HepG2 (cell line): ENCODE measurements around the gene TTC22. TPM values are rescaled to one million over a fixed set of nuclear protein-coding genes. Genes with fewer than 3 reads are reported as not detected.

Experiments used
- PHF5A ChIP-seq: IDR thresholded peaks from one replicate; pipeline ENCODE4 v1.6.1; 2018; ENCODE audit warnings: low read depth, missing genetic modification reagents; ENCODE audit not compliant: unreplicated experiment
- RBAK ChIP-seq: sonication (generic); formaldehyde crosslinking; IDR thresholded peaks from 2 replicates; pipeline ENCODE4 v1.5.1; 2020; ENCODE audit warnings: mild to moderate bottlenecking, missing genetic modification reagents
- SP140L ChIP-seq: sonication (generic); formaldehyde crosslinking; IDR thresholded peaks from 2 replicates; pipeline ENCODE4 v1.4.0; 2020; ENCODE audit warnings: missing genetic modification reagents, borderline replicate concordance
- SRSF4 ChIP-seq: fragments of 200-400 bp; formaldehyde crosslinking; IDR thresholded peaks from one replicate; pipeline ENCODE4 v1.6.1; 2018; ENCODE audit warnings: mild to moderate bottlenecking, low read depth, low read length, moderate library complexity; ENCODE audit not compliant: poor library complexity, severe bottlenecking
- TAF15 ChIP-seq: fragments of 200-400 bp; formaldehyde crosslinking; IDR thresholded peaks from one replicate; pipeline ENCODE4 v1.6.1; 2018; ENCODE audit warnings: mild to moderate bottlenecking, low read depth, low read length; ENCODE audit not compliant: poor library complexity, severe bottlenecking
- TEAD2 ChIP-seq: sonication (generic); formaldehyde crosslinking; IDR thresholded peaks from 2 replicates; pipeline ENCODE4 v1.9.0; 2021; ENCODE audit warnings: missing genetic modification reagents
- polyA plus RNA-seq, 8 experiments: library from polyadenylated mRNA; depleted of rRNA in 3 of 8; stranded (reverse) in 7 of 8; unstranded in 1 of 8; fragments of >200 nt; fragmentation: Illumina TruSeq in 4 of 8; extraction: Trizol in 4 of 8; gene quantifications; 2 replicates each; pipeline versions ENCODE4 v1.2.1 to v1.2.3, GENCODE V29; 2011 to 2016; ENCODE audit warnings: low read depth in 4 of 8, missing spikeins in 1 of 8, mixed read lengths in 1 of 8; ENCODE audit not compliant: insufficient read depth in 1 of 8
- total RNA-seq, 5 experiments: library from RNA; depleted of rRNA; stranded (reverse); fragments of >200 nt; fragmentation: Illumina TruSeq; extraction: Trizol; gene quantifications; 2 replicates each; pipeline ENCODE4 v1.2.3, GENCODE V29; 2016; ENCODE audit warnings: low read depth in 1 of 5
- TF ChIP-seq, protein P1 (sequence below), 2 experiments: sonication (generic) in 1 of 2; formaldehyde crosslinking in 1 of 2; IDR thresholded peaks; 2 replicates each; pipeline versions ENCODE4 v1.6.1 to v1.9.0; 2014 to 2022; ENCODE audit warnings: antibody characterized with exemption in 1 of 2, borderline replicate concordance in 1 of 2, inconsistent platforms in 1 of 2, low read depth in 1 of 2, missing genetic modification reagents in 1 of 2
- TF ChIP-seq, protein P2 (sequence below): sonication (generic); formaldehyde crosslinking; IDR thresholded peaks from 2 replicates; pipeline ENCODE4 v1.5.1; 2020; ENCODE audit warnings: mild to moderate bottlenecking, missing genetic modification reagents, borderline replicate concordance
- TF ChIP-seq, protein P3 (sequence below): sonication (generic); formaldehyde crosslinking; IDR thresholded peaks from 2 replicates; pipeline ENCODE4 v1.5.0; 2020; ENCODE audit warnings: mild to moderate bottlenecking, missing genetic modification reagents, borderline replicate concordance
- TF ChIP-seq, protein P4 (sequence below): sonication (generic); formaldehyde crosslinking; IDR thresholded peaks from 2 replicates; pipeline ENCODE4 v1.8.1; 2023; ENCODE audit warnings: mild to moderate bottlenecking, missing genetic modification reagents

The TTC22 gene
- total and polyA plus RNA-seq, 2 of the 13 experiments (the other 11 are each of a cell fraction or from before 2014, with no cell fraction given) = not detected

DNA sequence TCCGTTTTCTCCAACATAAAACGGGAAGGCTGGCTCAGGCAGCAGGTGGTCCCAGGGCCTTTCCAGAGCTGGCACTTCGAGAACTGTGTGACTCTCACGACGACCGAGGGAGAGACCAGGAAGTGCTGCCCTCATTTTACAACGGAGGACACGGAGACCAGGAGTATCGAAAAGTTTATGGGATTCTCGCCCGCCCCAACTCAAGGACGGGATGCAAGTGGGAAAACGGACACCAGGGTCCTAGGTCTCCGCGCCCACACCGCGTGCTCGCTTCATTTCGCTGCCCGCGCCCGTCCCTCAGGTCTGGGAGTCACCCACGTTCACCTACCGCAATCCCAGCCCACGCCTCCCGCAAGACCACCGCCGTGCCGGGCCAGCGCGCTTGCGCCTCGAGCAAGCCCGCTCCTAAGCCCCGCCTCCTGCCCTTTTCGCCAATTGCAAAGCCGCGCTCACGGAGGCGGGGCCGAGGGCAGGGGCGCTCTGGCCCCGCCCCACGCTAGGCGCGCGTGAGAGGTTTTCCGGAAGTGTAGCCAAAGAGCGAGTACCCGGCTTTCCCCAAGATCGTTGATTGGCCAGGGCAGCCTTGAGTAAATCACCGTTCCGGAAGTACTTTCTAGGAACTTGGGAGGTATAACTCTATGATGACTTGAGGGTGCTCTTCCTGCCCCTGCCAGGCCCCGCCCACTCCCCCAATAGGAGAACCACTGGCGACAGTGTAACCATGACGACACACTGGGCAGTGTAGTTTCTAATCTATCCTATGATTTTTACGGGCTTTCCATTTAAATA is 36.8 kb downstream of the TTC22 start, which contains the start of gene PARS2 (continued):
- TF ChIP-seq, protein P1, sequence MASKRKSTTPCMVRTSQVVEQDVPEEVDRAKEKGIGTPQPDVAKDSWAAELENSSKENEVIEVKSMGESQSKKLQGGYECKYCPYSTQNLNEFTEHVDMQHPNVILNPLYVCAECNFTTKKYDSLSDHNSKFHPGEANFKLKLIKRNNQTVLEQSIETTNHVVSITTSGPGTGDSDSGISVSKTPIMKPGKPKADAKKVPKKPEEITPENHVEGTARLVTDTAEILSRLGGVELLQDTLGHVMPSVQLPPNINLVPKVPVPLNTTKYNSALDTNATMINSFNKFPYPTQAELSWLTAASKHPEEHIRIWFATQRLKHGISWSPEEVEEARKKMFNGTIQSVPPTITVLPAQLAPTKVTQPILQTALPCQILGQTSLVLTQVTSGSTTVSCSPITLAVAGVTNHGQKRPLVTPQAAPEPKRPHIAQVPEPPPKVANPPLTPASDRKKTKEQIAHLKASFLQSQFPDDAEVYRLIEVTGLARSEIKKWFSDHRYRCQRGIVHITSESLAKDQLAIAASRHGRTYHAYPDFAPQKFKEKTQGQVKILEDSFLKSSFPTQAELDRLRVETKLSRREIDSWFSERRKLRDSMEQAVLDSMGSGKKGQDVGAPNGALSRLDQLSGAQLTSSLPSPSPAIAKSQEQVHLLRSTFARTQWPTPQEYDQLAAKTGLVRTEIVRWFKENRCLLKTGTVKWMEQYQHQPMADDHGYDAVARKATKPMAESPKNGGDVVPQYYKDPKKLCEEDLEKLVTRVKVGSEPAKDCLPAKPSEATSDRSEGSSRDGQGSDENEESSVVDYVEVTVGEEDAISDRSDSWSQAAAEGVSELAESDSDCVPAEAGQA (IDR thresholded peaks at IDR 0.05; ENCODE audit: low read depth) = peak; percentile 35; the same call in 1 of the 2 replicates
- TF ChIP-seq, protein P1 (CRISPR knock-in tag; IDR thresholded peaks at IDR 0.05; ENCODE audit: borderline replicate concordance) = no peak
- TF ChIP-seq SP140L (no peak), SRSF4 (no peak), PHF5A (peak; percentile 15), TEAD2 (CRISPR knock-in tag) (no peak), RBAK (CRISPR knock-in tag) (no peak), TAF15 (no peak)
- TF ChIP-seq, protein P2, sequence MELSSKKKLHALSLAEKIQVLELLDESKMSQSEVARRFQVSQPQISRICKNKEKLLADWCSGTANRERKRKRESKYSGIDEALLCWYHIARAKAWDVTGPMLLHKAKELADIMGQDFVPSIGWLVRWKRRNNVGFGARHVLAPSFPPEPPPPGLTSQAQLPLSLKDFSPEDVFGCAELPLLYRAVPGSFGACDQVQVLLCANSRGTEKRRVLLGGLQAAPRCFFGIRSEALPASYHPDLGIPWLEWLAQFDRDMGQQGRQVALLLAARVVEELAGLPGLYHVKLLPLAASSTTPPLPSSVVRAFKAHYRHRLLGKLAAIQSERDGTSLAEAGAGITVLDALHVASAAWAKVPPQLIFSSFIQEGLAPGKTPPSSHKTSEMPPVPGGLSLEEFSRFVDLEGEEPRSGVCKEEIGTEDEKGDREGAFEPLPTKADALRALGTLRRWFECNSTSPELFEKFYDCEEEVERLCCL (CRISPR knock-in tag) = no peak
- TF ChIP-seq, protein P3, sequence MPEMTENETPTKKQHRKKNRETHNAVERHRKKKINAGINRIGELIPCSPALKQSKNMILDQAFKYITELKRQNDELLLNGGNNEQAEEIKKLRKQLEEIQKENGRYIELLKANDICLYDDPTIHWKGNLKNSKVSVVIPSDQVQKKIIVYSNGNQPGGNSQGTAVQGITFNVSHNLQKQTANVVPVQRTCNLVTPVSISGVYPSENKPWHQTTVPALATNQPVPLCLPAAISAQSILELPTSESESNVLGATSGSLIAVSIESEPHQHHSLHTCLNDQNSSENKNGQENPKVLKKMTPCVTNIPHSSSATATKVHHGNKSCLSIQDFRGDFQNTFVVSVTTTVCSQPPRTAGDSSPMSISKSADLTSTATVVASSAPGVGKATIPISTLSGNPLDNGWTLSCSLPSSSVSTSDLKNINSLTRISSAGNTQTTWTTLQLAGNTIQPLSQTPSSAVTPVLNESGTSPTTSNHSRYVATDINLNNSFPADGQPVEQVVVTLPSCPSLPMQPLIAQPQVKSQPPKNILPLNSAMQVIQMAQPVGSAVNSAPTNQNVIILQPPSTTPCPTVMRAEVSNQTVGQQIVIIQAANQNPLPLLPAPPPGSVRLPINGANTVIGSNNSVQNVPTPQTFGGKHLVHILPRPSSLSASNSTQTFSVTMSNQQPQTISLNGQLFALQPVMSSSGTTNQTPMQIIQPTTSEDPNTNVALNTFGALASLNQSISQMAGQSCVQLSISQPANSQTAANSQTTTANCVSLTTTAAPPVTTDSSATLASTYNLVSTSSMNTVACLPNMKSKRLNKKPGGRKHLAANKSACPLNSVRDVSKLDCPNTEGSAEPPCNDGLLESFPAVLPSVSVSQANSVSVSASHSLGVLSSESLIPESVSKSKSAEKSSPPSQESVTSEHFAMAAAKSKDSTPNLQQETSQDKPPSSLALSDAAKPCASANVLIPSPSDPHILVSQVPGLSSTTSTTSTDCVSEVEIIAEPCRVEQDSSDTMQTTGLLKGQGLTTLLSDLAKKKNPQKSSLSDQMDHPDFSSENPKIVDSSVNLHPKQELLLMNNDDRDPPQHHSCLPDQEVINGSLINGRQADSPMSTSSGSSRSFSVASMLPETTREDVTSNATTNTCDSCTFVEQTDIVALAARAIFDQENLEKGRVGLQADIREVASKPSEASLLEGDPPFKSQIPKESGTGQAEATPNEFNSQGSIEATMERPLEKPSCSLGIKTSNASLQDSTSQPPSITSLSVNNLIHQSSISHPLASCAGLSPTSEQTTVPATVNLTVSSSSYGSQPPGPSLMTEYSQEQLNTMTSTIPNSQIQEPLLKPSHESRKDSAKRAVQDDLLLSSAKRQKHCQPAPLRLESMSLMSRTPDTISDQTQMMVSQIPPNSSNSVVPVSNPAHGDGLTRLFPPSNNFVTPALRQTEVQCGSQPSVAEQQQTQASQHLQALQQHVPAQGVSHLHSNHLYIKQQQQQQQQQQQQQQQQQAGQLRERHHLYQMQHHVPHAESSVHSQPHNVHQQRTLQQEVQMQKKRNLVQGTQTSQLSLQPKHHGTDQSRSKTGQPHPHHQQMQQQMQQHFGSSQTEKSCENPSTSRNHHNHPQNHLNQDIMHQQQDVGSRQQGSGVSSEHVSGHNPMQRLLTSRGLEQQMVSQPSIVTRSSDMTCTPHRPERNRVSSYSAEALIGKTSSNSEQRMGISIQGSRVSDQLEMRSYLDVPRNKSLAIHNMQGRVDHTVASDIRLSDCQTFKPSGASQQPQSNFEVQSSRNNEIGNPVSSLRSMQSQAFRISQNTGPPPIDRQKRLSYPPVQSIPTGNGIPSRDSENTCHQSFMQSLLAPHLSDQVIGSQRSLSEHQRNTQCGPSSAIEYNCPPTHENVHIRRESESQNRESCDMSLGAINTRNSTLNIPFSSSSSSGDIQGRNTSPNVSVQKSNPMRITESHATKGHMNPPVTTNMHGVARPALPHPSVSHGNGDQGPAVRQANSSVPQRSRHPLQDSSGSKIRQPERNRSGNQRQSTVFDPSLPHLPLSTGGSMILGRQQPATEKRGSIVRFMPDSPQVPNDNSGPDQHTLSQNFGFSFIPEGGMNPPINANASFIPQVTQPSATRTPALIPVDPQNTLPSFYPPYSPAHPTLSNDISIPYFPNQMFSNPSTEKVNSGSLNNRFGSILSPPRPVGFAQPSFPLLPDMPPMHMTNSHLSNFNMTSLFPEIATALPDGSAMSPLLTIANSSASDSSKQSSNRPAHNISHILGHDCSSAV (CRISPR knock-in tag) = no peak
- TF ChIP-seq, protein P4, sequence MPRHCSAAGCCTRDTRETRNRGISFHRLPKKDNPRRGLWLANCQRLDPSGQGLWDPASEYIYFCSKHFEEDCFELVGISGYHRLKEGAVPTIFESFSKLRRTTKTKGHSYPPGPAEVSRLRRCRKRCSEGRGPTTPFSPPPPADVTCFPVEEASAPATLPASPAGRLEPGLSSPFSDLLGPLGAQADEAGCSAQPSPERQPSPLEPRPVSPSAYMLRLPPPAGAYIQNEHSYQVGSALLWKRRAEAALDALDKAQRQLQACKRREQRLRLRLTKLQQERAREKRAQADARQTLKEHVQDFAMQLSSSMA (CRISPR knock-in tag) = no peak
